ENCODE results near the gene TPCN1.

TPCN1 gene

GRCh38 chr12:113221181-113221996 is at the start of gene TPCN1:
TSS of gene TPCN1 (plus strand) at chr12:113221464. CDS start at chr12:113226853, 5,389 bp downstream.
- peak; percentile 84 to 100 (median 97) for DNase-seq

GRCh38 chr12:113171543-113171942 is 49.7 kb upstream of the TPCN1 start:
- DNase-seq, result no peak

GRCh38 chr12:113172185-113172584 is 49.1 kb upstream of the TPCN1 start:
- DNase-seq, result no peak

- no peak for DNase-seq
Measured at GRCh38 chr12:113173081-113173698, 48.1 kb upstream of the TPCN1 start.

- DNase-seq, result peak in 11 of 14 donors; percentile 4 to 59 (median 30)
Measured at GRCh38 chr12:113174461-113175384, 46.5 kb upstream of the TPCN1 start.

GRCh38 chr12:113179023-113179422 is 42.2 kb upstream of the TPCN1 start:
- DNase-seq, result no peak

- no peak for DNase-seq
Measured at GRCh38 chr12:113180333-113180732, 40.9 kb upstream of the TPCN1 start.

GRCh38 chr12:113181975-113182374 is 39.3 kb upstream of the TPCN1 start:
- no peak for DNase-seq

- DNase-seq, result no peak
Measured at GRCh38 chr12:113183030-113183589, 38.2 kb upstream of the TPCN1 start.

GRCh38 chr12:113184098-113184899 is 37.0 kb upstream of the TPCN1 start:
- DNase-seq, result no peak

GRCh38 chr12:113184900-113185179 is 36.4 kb upstream of the TPCN1 start:
- DNase-seq, result peak; percentile 52 to 91 (median 79)

GRCh38 chr12:113185180-113186032 is 35.9 kb upstream of the TPCN1 start, which contains the start of the genes DDX54 and RITA1:
TSS of gene DDX54 (minus strand) at chr12:113185478. CDS start at chr12:113185451, 27 bp downstream.
TSS of gene RITA1 (plus strand) at chr12:113185721. CDS start at chr12:113186747, 1,026 bp downstream.
- peak; percentile 61 to 94 (median 84) for DNase-seq

GRCh38 chr12:113186033-113186365 is 35.3 kb upstream of the TPCN1 start:
- DNase-seq, result no peak

GRCh38 chr12:113186666-113187325 is 34.5 kb upstream of the TPCN1 start:
- DNase-seq, result no peak

- DNase-seq, result no peak
Measured at GRCh38 chr12:113189361-113189760, 31.9 kb upstream of the TPCN1 start.

- peak in 1 of 14 donors; percentile 33 for DNase-seq
Measured at GRCh38 chr12:113190761-113191160, 30.5 kb upstream of the TPCN1 start.

GRCh38 chr12:113191227-113191626 is 30.0 kb upstream of the TPCN1 start:
- DNase-seq, result no peak

- no peak for DNase-seq
Measured at GRCh38 chr12:113194971-113195391, 26.3 kb upstream of the TPCN1 start.

GRCh38 chr12:113195598-113195997 is 25.7 kb upstream of the TPCN1 start:
- no peak for DNase-seq

GRCh38 chr12:113196582-113196981 is 24.7 kb upstream of the TPCN1 start:
- no peak for DNase-seq
